IMR-90 (cell line): ENCODE measurements around the gene SLC30A7. TPM values are rescaled to one million over a fixed set of nuclear protein-coding genes. Genes with fewer than 3 reads are reported as not detected.

ENCODE experiments used
- ATAC-seq: fragments of 200-7000 bp; cut with Tn5 transposase; 2 replicates; pipeline ENCODE4 v1.9.1; 2020; ENCODE audit warnings: low read depth, mild to moderate bottlenecking, moderate library complexity
- BruUV-seq: library from RNA; stranded (reverse); fragments of 400-500 nt; replicated peaks from 2 replicates; lab custom pipeline; 2021; lab: Mats Ljungman, UMichigan
- CTCF ChIA-PET: fragments of 300-600 bp; formaldehyde crosslinking; extraction: SDS; loops from one replicate; lab custom pipeline; 2021; ENCODE audit warnings: antibody characterized with exemption; lab: Yijun Ruan, JAX
- POLR2A ChIA-PET: fragments of 300-600 bp; sonication (Branson Sonifier 250); formaldehyde crosslinking; loops from one replicate; lab custom pipeline; 2022; ENCODE audit warnings: antibody characterized with exemption; ENCODE audit not compliant: unreplicated experiment; lab: Charles Lee
- DNase-seq: peaks from one replicate; pipeline ENCODE4 v3.0.0; 2013
- H2AFZ ChIP-seq: replicated peaks from 2 replicates; pipeline ENCODE3; 2013; ENCODE audit warnings: low read length, mild to moderate bottlenecking; ENCODE audit not compliant: poor library complexity
- H2AK5ac ChIP-seq: 2 replicates; pipeline ENCODE4 v1.6.1; 2013; ENCODE audit warnings: low read depth, low read length, inconsistent platforms
- H2AK9ac ChIP-seq: replicated peaks from 2 replicates; pipeline ENCODE3; 2013; ENCODE audit warnings: mild to moderate bottlenecking, low read depth, low read length, moderate library complexity; ENCODE audit not compliant: poor library complexity
- H2BK120ac ChIP-seq: 2 replicates; pipeline ENCODE4 v1.6.1; 2013; ENCODE audit warnings: low read depth, low read length, inconsistent platforms
- H2BK15ac ChIP-seq: 3 replicates; pipeline ENCODE4 v1.6.1; 2013; ENCODE audit warnings: low read depth, low read length, inconsistent platforms
- H2BK20ac ChIP-seq: 2 replicates; pipeline ENCODE4 v1.6.1; 2013; ENCODE audit warnings: low read depth, mild to moderate bottlenecking, inconsistent platforms, low read length, moderate library complexity
- H2BK5ac ChIP-seq: 2 replicates; pipeline ENCODE4 v1.6.1; 2013; ENCODE audit warnings: mild to moderate bottlenecking, low read depth, low read length, inconsistent platforms; ENCODE audit not compliant: poor library complexity, severe bottlenecking
- H3K14ac ChIP-seq: replicated peaks from 2 replicates; pipeline ENCODE4 v1.6.1; 2013; ENCODE audit warnings: low read depth, low read length, inconsistent platforms
- H3K18ac ChIP-seq: 2 replicates; pipeline ENCODE4 v1.6.1; 2013; ENCODE audit warnings: low read depth, low read length, control low read depth
- H3K23ac ChIP-seq: 2 replicates; pipeline ENCODE4 v1.6.1; 2013; ENCODE audit warnings: low read depth, low read length, inconsistent platforms
- H3K27ac ChIP-seq: 2 replicates; pipeline ENCODE4 v1.5.1; 2013; ENCODE audit warnings: mild to moderate bottlenecking, control low read depth, low read length; ENCODE audit not compliant: insufficient read depth
- H3K27me3 ChIP-seq: 2 replicates; pipeline ENCODE4 v1.6.1; 2013; ENCODE audit warnings: low read length; ENCODE audit not compliant: control insufficient read depth, insufficient read depth
- H3K36me3 ChIP-seq: 2 replicates; pipeline ENCODE4 v1.6.1; 2013; ENCODE audit warnings: low read length, mixed read lengths; ENCODE audit not compliant: control insufficient read depth, insufficient read depth
- H3K4ac ChIP-seq: 2 replicates; pipeline ENCODE4 v1.6.1; 2013; ENCODE audit warnings: low read depth, low read length, inconsistent platforms
- H3K4me1 ChIP-seq: 2 replicates; pipeline ENCODE4 v1.6.1; 2013; ENCODE audit warnings: low read length, mixed read lengths; ENCODE audit not compliant: control insufficient read depth, insufficient read depth
- H3K4me2 ChIP-seq: 2 replicates; pipeline ENCODE4 v1.6.1; 2013; ENCODE audit warnings: low read depth, mild to moderate bottlenecking, control low read depth, low read length, moderate library complexity
- H3K4me3 ChIP-seq: 2 replicates; pipeline ENCODE4 v1.5.1; 2013; ENCODE audit warnings: low read depth, mild to moderate bottlenecking, control low read depth, low read length, moderate library complexity; ENCODE audit not compliant: insufficient read depth
- H3K56ac ChIP-seq: 2 replicates; pipeline ENCODE4 v1.6.1; 2013; ENCODE audit warnings: low read length, inconsistent platforms; ENCODE audit not compliant: insufficient read depth; ENCODE audit errors: extremely low read depth
- H3K79me1 ChIP-seq, 2 experiments: 2 replicates each; pipeline ENCODE4 v1.6.1; 2013; ENCODE audit warnings: low read length in 2 of 2, inconsistent platforms in 1 of 2, low read depth in 1 of 2
- H3K9ac ChIP-seq: 2 replicates; pipeline ENCODE4 v1.6.1; 2013; ENCODE audit warnings: low read depth, low read length, control low read depth
- H3K9me1 ChIP-seq: 2 replicates; pipeline ENCODE4 v1.6.1; 2013; ENCODE audit warnings: low read length, inconsistent platforms; ENCODE audit not compliant: insufficient read depth
- H3K9me3 ChIP-seq: 2 replicates; pipeline ENCODE4 v1.6.1; 2013; ENCODE audit warnings: low read length; ENCODE audit not compliant: control insufficient read depth, insufficient read depth
- H4K20me1 ChIP-seq: 2 replicates; pipeline ENCODE4 v1.6.1; 2013; ENCODE audit warnings: low read length, inconsistent platforms; ENCODE audit not compliant: insufficient read depth
- H4K5ac ChIP-seq: 2 replicates; pipeline ENCODE4 v1.6.1; 2013; ENCODE audit warnings: mild to moderate bottlenecking, low read depth, low read length, control low read depth
- H4K8ac ChIP-seq, 2 experiments: 2 replicates each; pipeline ENCODE4 v1.6.1; 2013; ENCODE audit warnings: low read depth in 2 of 2, low read length in 2 of 2, control low read depth in 1 of 2, inconsistent platforms in 1 of 2
- H4K91ac ChIP-seq: 2 replicates; pipeline ENCODE4 v1.6.1; 2013; ENCODE audit warnings: low read depth, low read length, inconsistent platforms; ENCODE audit not compliant: insufficient read depth
- MXI1 ChIP-seq: IDR thresholded peaks from 2 replicates; pipeline ENCODE4 v1.6.1; 2012; ENCODE audit warnings: low read depth, mild to moderate bottlenecking, low read length, moderate library complexity, borderline replicate concordance
- RAD21 ChIP-seq: IDR thresholded peaks from 2 replicates; pipeline ENCODE4 v1.6.1; 2012; ENCODE audit warnings: low read length, improper control_type of control experiment
- WGBS, 2 experiments: methylation state at CpG; one replicate each; pipeline versions ENCODE4 v1.1.5 to v1.1.7; 2013; ENCODE audit warnings: missing lambda C conversion rate in 2 of 2; ENCODE audit not compliant: insufficient read length in 1 of 2; ENCODE audit errors: extremely low coverage in 2 of 2; 5-methylcytosine and 5-hydroxymethylcytosine counted together
- dilution Hi-C: fragments of 300-500 bp; cut with HindIII; formaldehyde crosslinking; loops from one replicate; pipeline ENCODE4 v1.14.3; 2018; ENCODE audit warnings: low sequenced_read_pairs; ENCODE audit not compliant: unreplicated experiment
- in situ Hi-C: fragments of 300-500 bp; cut with MboI; formaldehyde crosslinking; loops from 3 replicates; pipeline ENCODE4 v1.14.3; 2019; ENCODE audit warnings: low sequenced_read_pairs, inconsistent platforms, mixed read lengths
- intact Hi-C: fragments of 100-400 bp; cut with micrococcal nuclease; formaldehyde crosslinking; loops from 2 replicates; pipeline ENCODE4 v1.10.0; 2022
- polyA plus RNA-seq, 3 experiments: library from polyadenylated mRNA; depleted of rRNA; stranded (reverse); fragments of >200 nt; gene quantifications; 2 replicates each; pipeline ENCODE4 v1.2.3, GENCODE V29; 2012; ENCODE audit warnings: low replicate concordance in 1 of 3
- total RNA-seq: library from RNA; depleted of rRNA; stranded (reverse); fragments of >200 nt; gene quantifications from 2 replicates; pipeline ENCODE4 v1.2.3, GENCODE V29; 2012

The SLC30A7 gene
- total and polyA plus RNA-seq, 2 of the 4 experiments (the other 2 are of a cell fraction), result 8.4 to 60.2 TPM

DNA sequence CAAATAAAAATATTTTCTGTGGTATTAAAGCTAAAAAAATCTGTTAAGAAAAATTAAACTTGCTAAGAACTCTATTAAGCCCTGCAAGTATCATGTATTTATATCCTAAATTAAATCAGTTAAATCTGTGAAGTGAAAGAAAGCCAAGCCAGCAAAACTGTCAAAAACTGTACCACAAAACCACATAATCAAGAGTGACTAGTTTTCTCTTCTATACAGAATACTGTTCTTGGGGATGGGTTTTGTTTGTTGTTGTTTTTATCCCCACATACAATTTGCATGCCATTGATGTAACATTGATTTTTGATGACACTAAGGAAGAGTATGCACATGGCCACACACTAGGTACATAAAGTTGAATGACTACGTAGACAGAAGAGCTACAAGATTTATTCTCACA lies 109.3 kb downstream of the SLC30A7 start:
- H2BK20ac ChIP-seq, result no peak overlapping the region

More for the DNA sequence above, 109.3 kb downstream of the SLC30A7 start:
- BruUV-seq, result no TSS peak
- H3K56ac ChIP-seq, result no peak overlapping the region
- WGBS, 2 experiments, result no CpG with 5 or more reads among the region's 1 CpG
- H4K91ac ChIP-seq, result no peak overlapping the region
- H3K9me1 ChIP-seq, result peaks cover 7% of the 10 kb centered on the region; the same call in 1 of the 2 replicates
- ATAC-seq, result no peak
- H3K4me2 ChIP-seq, result peak overlapping the region; percentile 42; the same call in 1 of the 2 replicates
- no peak overlapping the region for H2AK5ac ChIP-seq
- H4K8ac ChIP-seq, result no peak overlapping the region
- H4K20me1 ChIP-seq, result no peaks in the 10 kb centered on the region
- in situ Hi-C loops (no loop called here), dilution Hi-C loops (no loop called here), intact Hi-C loops (loop anchor here (5.0 kb wide), 1 partner anchor 232 kb away; the partner anchor contains the start of gene S1PR1)
- TF ChIP-seq MXI1 (no peak), RAD21 (no peak)
- no peaks in the 10 kb centered on the region for H3K27me3 ChIP-seq
- H3K27ac ChIP-seq, result peak overlapping the region; percentile 49; the same call in 1 of the 2 replicates
- H2BK15ac ChIP-seq, result no peak overlapping the region
- H3K18ac ChIP-seq, result peak overlapping the region; percentile 81
- H3K9me3 ChIP-seq, result no peaks in the 10 kb centered on the region
- 0 out of 2 replicates have a peak overlapping the region, but pooled peaks have one; percentile 47 for H4K5ac ChIP-seq
- CTCF ChIA-PET, result interaction anchor here (1.3 kb wide), 1 partner anchor 16 kb away, joined by 4 read pairs; no protein-coding TSS in a partner anchor
- no peak overlapping the region for H3K23ac ChIP-seq
- peaks cover 10% of the 10 kb centered on the region; the same call in 1 of the 2 replicates for H3K4me1 ChIP-seq
- no peak overlapping the region for H3K9ac ChIP-seq
- H2BK120ac ChIP-seq, result no peak overlapping the region
- H3K14ac ChIP-seq, result no peak overlapping the region
- no peak overlapping the region for H3K4me3 ChIP-seq
- H2BK5ac ChIP-seq, result no peak overlapping the region
- H3K79me1 ChIP-seq, result 0 out of 4 replicates have a peak, but pooled peaks cover 0 to 8% of the 10 kb centered on the region in 2 experiments
- DNase-seq, result no peak
- H3K36me3 ChIP-seq, result peaks cover 2% of the 10 kb centered on the region; the same call in 1 of the 2 replicates
- POLR2A ChIA-PET, result no interaction called here
- no peak overlapping the region for H3K4ac ChIP-seq
- no peak overlapping the region for H2AK9ac ChIP-seq
- no peak overlapping the region for H2AFZ ChIP-seq
